Glutamatergic neuron (in vitro differentiated cells): ENCODE results near the gene POLRMT. TPM values are rescaled to one million over a fixed set of nuclear protein-coding genes. Genes with fewer than 3 reads are reported as not detected.

Experiments used
- DNase-seq: peaks from one replicate; pipeline ENCODE4 v3.0.0; 2022
- H3K27ac Mint-ChIP-seq: one replicate; pipeline ENCODE4 v1.8.0; 2020; ENCODE audit warnings: mild to moderate bottlenecking, mixed read lengths, inconsistent platforms; ENCODE audit not compliant: unreplicated experiment
- H3K27me3 Mint-ChIP-seq: one replicate; pipeline ENCODE4 v1.8.0; 2020; ENCODE audit warnings: mild to moderate bottlenecking, moderate library complexity, mixed read lengths, inconsistent platforms; ENCODE audit not compliant: unreplicated experiment
- H3K36me3 Mint-ChIP-seq: one replicate; pipeline ENCODE4 v1.8.0; 2020; ENCODE audit warnings: mild to moderate bottlenecking, mixed read lengths, inconsistent platforms; ENCODE audit not compliant: unreplicated experiment
- H3K4me1 Mint-ChIP-seq: one replicate; pipeline ENCODE4 v1.8.0; 2020; ENCODE audit warnings: mild to moderate bottlenecking, low read depth, mixed read lengths, inconsistent platforms; ENCODE audit not compliant: unreplicated experiment
- H3K4me3 Mint-ChIP-seq: one replicate; pipeline ENCODE4 v1.8.0; 2020; ENCODE audit warnings: mild to moderate bottlenecking, mixed read lengths, inconsistent platforms; ENCODE audit not compliant: unreplicated experiment
- H3K9me3 Mint-ChIP-seq: one replicate; pipeline ENCODE4 v1.8.0; 2020; ENCODE audit warnings: mild to moderate bottlenecking, moderate library complexity, mixed read lengths, inconsistent platforms; ENCODE audit not compliant: unreplicated experiment
- CTCF ChIP-seq: fragments of 200-600 bp; sonication (generic); IDR thresholded peaks from one replicate; pipeline ENCODE4 v1.5.0; 2021; ENCODE audit not compliant: partially characterized antibody, unreplicated experiment
- total RNA-seq: library from RNA; stranded (reverse); fragmentation: NEBNext Ultra II Directional; extraction: Animal tissue kit (Norgen Biotek cat#: 25700); gene quantifications from one replicate; pipeline ENCODE4 v1.2.1, GENCODE V29; 2021; ENCODE audit not compliant: unreplicated experiment

Gene POLRMT
- total RNA-seq, 1 donor from 2014 or later, result 79.9 TPM

- peak; percentile 96 for DNase-seq
- peaks cover 3% of the 10 kb centered on the region for H3K4me1 Mint-ChIP-seq
- no peak overlapping the region for H3K4me3 Mint-ChIP-seq
- H3K27ac Mint-ChIP-seq, result no peak overlapping the region
- H3K27me3 Mint-ChIP-seq, result peaks cover 10% of the 10 kb centered on the region
- peaks cover 16% of the 10 kb centered on the region for H3K9me3 Mint-ChIP-seq
- peak; percentile 91 for TF ChIP-seq CTCF
- peaks cover 5% of the 10 kb centered on the region for H3K36me3 Mint-ChIP-seq
These were observed 31.6 kb upstream of the POLRMT start for GRCh38 chr19:664913-665443.

GRCh38 chr19:663682-664117 is 30.4 kb upstream of the POLRMT start:
- Mint-ChIP-seq H3K9me3 (peaks cover 15% of the 10 kb centered on the region), H3K27ac (peak overlapping the region; percentile 72), H3K4me3 (peak overlapping the region; percentile 82), H3K36me3 (no peaks in the 10 kb centered on the region), H3K27me3 (peaks cover 8% of the 10 kb centered on the region), H3K4me1 (peaks cover 4% of the 10 kb centered on the region)
- DNase-seq, result peak; percentile 22
- TF ChIP-seq CTCF, result no peak

DNA sequence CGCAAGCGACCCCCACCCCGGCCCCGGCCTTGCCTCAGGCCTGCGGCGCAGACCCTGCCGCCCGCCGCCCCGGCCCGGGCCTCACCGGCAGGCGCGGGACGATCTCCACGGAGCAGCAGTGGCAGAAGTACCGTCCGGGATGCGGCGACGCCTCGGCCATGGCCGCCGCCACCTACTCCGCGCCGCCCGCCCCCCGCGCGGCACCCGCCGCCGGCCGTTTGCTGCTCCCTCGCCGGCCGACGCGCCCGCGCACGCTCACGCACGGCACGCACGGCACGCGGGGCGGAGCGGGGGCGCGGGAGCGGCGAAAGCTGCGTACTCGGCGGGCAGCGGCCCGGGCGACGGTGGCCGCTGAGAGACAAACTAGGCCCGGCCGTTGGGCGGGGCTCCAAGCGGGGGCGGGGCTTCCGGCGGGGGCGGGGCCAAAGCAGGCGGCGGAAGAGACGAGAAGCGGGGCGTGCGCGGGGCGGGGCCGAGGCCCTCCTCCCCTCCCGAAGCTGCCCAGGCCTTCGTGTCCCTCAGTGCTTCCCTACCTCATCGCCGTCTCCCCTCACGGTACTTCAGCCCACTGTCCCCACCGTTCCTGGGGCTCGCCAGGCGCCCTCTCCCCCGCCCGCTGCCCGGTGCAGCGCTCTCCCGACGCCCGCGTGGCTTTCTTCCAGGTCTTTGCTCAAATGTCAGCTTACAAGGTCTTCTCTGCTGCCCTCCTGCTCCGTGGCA is 29.8 kb upstream of the POLRMT start, which contains the start of gene RNF126:
RNF126 (minus strand) TSS at position 253 of the 720 bp plus-strand sequence; CDS start at position 160, 93 bp downstream.
- H3K4me1 Mint-ChIP-seq, result peaks cover 4% of the 10 kb centered on the region
- H3K36me3 Mint-ChIP-seq, result no peaks in the 10 kb centered on the region
- peaks cover 15% of the 10 kb centered on the region for H3K9me3 Mint-ChIP-seq
- peak within 1 kb of the TSS; percentile 72 for H3K27ac Mint-ChIP-seq
- H3K27me3 Mint-ChIP-seq, result peaks cover 8% of the 10 kb centered on the region
- H3K4me3 Mint-ChIP-seq, result peak within 1 kb of the TSS; percentile 82
- DNase-seq, result peak; percentile 91
- no peak for TF ChIP-seq CTCF

- Mint-ChIP-seq H3K27ac (no peak overlapping the region), H3K27me3 (peaks cover 10% of the 10 kb centered on the region), H3K4me3 (peak overlapping the region; percentile 81), H3K36me3 (no peaks in the 10 kb centered on the region), H3K9me3 (peaks cover 15% of the 10 kb centered on the region), H3K4me1 (peaks cover 4% of the 10 kb centered on the region)
- DNase-seq, result no peak
- no peak for TF ChIP-seq CTCF
These were observed 29.0 kb upstream of the POLRMT start for GRCh38 chr19:662207-662961.
